Suppressor macrophage treated with lipopolysaccharide for 4 hours (primary cell): ENCODE data around the gene CCL1.
"Not testable (repeated sequence)": the region's sequence is repeated elsewhere in the genome, so short reads cannot be mapped to it uniquely, and the experiment has no call there.

Experiments
- DNase-seq: peaks from one replicate; pipeline ENCODE4 v3.0.0-alpha.2; 2020

Gene CCL1

DNA sequence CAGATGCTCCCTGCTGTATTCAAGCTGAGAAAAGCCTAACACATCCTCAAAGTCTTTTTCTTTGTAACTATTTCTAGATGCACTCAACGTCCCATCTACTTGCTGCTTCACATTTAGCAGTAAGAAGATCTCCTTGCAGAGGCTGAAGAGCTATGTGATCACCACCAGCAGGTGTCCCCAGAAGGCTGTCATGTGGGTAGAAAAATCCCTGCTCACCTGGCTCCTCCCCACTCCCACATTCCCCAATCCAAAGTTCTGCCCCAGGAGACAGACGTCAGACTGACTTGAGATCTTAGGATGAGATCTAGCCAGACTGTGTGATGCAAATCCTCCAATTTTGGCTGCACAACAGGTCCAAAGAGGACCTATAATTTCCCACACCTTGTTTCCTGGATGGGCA lies 5.6 kb downstream of the CCL1 start:
- no peak for DNase-seq

DNA sequence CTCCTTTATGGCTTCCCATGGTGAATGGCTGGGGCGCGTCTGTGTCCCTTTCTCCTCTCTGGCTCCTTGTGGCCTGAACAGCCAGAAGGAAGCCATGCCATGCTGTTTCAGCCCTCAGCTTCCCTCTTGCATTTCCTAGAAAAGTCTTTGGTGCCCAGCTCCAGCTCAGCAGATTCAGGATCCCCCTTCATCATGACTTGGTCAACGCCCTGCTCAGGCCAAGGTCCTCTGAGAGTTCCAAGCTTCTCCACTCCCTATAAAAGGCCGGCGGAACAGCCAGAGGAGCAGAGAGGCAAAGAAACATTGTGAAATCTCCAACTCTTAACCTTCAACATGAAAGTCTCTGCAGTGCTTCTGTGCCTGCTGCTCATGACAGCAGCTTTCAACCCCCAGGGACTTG lies 6.8 kb downstream of the CCL1 start, which contains the start of gene CCL13:
Gene CCL13, plus strand, starts transcription at position 287 of the 400 bp plus-strand sequence. Its CDS starts 47 bp downstream, at position 334.
- no peak for DNase-seq

GRCh38 chr17:34354637-34355036 lies 8.4 kb downstream of the CCL1 start:
- DNase-seq, result peak; percentile 31

- DNase-seq, result no peak
Observed at GRCh38 chr17:34352191-34352590, 10.8 kb downstream of the CCL1 start.

DNA sequence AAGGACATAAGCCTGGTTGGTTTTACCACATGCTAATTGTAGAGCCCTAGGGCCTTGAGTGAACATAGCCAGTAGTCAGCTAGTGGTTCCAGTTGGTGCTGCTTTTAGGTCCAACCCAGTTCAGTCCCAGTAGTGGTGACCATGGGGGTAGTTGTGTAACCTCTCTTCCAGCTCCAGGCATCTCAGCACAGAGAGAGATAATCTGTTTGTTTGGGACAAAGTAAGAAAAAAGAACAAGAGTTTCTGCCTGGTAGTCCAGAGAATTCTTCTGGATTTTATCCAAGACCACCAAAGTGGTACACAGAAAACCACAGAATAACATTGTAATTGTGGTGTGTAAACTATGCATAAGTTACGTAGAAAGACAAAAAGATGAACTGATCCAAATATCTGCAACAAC lies 11.9 kb downstream of the CCL1 start:
- no peak for DNase-seq

DNA sequence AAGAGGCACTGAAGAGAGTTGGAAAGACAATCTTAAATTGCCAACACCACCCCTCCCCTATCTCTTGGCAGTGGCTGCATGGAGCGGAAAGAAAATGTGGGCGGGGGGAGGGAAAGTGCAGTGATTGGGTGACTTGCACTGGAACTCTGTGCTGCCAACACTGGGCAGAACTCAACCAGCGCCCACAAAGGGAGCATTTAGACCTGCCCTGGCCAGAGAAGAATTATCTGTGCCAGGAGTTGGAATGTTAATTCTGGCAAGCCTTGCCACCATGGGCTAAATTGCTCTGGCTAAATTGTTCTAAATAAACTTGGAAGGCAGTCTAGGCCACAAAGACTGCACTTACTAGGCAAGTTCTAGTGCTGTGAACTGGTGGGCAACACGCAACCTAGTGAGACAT lies 13.3 kb downstream of the CCL1 start:
- DNase-seq, result no peak

GRCh38 chr17:34347063-34347462 lies 16.0 kb downstream of the CCL1 start:
- peak; percentile 58 for DNase-seq

- no peak for DNase-seq
Observed at GRCh38 chr17:34341916-34342315, 21.1 kb downstream of the CCL1 start.

DNA sequence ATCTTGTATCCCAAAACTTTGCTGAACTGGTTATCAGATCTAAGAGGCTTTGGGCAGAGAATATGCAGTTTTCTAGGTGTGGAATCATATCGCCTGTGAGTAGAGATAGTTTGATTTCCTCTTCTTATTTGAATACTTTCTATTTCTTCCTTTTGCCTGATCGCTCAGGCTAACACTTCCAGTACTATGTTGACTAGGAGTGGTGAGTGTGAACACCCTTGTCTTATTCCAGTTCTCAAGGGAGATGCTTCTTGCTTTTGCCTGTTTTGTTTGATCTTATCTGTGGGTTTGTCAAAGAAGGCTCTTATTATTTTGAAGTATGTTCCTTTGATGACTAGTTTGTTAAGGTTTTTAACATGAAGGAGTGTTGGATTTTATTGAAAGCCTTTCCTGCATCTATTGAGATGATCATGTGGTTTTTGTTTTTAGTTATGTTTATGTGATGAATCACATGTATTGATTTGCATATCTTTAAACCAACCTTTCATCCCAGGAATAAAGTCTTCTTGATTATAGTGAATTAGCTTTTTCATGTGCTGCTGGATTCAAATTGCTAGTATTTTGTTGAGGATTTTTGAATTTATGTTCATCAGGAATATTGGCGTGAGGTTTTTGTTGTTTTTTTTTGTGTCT lies 23.8 kb downstream of the CCL1 start:
- no peak for DNase-seq

DNA sequence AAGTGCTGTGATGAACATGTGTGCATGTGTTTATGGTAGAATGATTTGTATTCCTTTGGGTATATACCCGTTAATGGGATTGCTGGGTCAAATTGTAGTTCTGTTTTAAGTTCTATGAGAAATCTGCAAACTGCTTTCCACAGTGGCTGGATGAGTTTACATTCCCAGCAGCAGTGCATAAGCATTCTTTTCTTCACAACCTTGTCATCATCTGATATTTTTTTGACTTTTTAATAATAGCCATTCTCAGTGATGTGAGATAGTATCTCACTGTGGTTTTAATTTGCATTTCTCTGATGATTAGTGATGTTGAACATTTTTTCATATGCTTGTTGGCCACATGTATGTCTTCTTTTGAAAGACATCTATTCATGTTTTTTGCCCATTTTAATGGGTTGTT lies 25.3 kb downstream of the CCL1 start:
- no peak for DNase-seq

GRCh38 chr17:34327580-34327979 lies 35.5 kb downstream of the CCL1 start:
- DNase-seq, result not testable (repeated sequence)

DNA sequence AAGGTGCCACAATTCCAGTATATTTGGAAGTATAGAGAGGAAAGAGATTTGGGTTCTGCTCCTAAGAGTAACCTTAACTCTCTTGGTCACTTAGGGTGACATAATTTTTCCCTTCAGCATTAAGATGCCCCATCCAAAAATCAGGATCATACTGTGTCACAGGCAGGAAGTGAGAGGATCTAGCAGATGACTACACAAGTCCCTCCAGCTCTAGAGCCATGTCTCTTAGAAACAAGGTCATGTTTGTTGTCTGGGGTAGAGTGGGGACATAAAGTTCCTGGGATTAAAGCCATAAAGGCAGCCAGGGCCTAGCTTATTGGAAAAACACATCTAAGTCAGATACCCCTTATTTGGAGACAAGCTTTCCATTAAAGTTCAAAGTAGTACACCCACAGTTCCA lies 41.1 kb downstream of the CCL1 start:
- DNase-seq, result peak; percentile 41

- DNase-seq, result peak; percentile 89
Observed at GRCh38 chr17:34319039-34319483, 44.0 kb downstream of the CCL1 start, which contains the start of gene CCL8. TSS of gene CCL8 (plus strand) at chr17:34319435. CDS start at chr17:34319502, 67 bp downstream.

- peak; percentile 64 for DNase-seq
Observed at GRCh38 chr17:34318474-34318873, 44.6 kb downstream of the CCL1 start.

DNA sequence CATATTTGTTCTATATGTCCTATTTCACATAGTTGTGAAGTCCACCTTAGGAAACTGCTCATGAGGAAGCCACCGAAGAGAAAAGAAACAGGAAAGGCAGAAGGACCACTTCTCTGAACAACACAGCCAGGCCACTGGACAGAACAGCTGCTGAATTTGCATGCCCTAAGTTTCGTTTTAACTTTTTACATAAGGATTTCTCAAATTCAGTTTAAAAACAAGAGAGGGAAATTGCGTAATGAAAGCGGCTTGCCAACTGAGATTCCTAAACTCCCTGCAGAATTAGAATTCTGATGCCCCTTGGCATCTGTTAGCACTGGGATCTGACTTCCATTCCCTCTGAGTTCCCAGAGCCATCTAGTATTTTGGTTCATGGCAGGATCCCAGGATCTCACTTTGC lies 48.8 kb downstream of the CCL1 start:
- DNase-seq, result peak; percentile 94

DNA sequence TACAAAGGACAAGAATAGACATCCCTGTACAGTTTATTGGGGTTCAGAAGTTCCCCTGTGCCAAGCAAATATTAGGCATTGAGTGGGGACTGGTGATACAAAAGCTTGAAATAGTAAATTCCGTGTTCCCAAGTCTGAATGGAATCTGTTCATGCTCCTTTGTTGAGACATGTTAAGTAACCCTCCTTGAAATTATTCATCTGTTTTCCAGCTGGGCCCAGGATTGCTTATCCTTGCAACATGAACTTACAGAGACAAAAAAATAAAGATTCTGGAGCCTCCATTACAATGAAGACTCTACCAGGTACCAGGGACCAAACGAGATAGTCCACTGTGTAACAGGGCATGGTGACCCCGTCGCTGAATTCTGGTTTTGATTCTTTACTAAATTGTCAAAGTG lies 49.9 kb downstream of the CCL1 start:
- no peak for DNase-seq

- no peak for DNase-seq
Observed at GRCh38 chr17:34312080-34312479, 51.0 kb downstream of the CCL1 start.

DNA sequence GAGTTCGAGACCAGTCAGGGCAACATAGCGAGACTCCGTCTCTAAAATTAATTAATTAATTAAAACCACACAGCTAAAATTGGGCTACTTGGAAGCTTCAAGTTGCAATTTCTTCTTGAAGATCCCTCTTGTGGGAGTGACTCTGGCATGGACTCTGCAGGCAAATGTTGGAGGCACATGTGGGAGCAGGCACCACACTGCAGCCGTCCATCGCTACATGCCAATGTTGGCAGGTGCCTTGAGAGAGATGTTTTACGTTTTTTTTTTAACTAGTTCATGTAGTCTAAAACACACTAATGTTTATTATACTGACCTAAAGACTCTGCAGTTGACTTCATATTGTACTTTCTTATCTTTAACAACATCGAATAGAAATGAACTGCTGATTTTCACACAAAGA lies 51.7 kb downstream of the CCL1 start:
- no peak for DNase-seq
